GM21576 (cell line): ENCODE results near the gene CDYL.

Experiments used
- ATAC-seq: cut with Tn5 transposase; IDR thresholded peaks from one replicate; pipeline ENCODE4 v1.9.1; 2021; ENCODE audit warnings: mild to moderate bottlenecking, moderate library complexity; ENCODE audit not compliant: unreplicated experiment

CDYL gene

DNA sequence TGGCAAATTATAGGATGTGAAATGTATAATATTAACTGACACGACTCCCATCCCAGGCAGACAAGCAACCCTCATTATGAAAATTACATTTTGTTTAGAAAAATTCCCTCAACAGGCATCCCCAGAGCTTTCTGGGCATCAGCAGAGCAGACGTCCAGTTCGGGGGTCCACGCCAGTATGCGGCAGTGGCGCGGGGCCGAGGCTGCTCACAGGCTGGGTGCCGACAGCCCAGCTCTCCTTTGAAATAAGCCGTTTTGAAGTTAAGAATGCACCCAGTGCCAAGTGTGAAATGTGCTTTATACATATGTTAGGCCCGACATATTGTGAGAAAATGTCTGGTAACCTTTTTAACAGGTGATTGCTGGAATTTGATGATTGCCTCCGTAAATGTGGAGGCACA lies 177.2 kb downstream of the CDYL start:
- no peak for ATAC-seq

DNA sequence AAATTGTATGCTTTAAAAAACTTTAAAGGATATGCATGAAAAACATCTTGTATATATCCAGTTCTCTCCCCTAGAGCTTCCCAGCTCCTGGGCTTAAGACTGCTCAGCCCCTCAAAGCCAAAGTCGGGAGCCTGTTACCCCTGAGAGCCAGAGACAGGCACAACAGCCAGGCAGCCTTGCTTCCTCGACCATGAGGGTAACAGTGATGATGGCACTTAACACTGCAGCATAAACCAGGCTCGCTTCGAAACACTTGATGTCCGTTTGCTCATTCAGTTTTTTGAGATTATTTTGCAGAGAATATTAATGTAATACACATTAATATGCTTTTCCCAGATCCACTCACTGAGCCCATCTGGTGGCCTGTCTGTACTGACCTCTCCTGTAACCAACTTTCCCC lies 180.4 kb downstream of the CDYL start:
- ATAC-seq: no peak

DNA sequence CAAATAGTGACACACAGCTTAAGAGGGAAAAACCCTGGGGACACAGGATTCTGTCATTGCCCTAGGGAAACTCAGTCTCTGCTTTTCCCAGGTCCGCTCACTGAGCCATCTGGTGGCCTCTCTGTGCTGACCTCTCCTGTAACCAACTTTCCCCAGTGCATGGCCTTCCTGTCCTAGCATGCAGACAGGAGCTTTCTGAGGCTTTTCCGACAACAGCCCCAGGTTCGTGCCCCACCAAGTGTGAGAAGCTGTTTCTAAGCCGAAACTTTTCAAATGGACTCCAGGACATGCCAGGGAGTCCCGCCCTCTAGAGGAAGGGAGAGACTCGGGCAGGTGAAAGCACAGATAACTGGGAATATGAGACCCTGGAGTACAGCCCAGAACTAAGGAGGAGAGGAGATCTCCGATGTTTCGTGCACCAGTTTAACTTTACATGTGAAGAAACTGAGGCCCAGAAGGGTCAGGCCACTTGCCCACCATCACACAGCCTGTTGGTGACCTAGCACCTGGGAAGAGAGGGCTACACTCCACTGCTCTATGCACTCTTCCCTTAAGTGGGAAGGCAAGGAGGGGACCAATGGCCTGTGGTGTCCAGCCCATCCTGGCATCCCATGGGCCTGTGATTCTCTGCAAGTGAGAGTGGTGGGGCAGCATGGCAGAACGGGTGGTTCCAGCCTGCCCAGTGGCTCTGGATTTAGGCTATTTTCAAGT lies 181.5 kb downstream of the CDYL start:
- no peak for ATAC-seq

DNA sequence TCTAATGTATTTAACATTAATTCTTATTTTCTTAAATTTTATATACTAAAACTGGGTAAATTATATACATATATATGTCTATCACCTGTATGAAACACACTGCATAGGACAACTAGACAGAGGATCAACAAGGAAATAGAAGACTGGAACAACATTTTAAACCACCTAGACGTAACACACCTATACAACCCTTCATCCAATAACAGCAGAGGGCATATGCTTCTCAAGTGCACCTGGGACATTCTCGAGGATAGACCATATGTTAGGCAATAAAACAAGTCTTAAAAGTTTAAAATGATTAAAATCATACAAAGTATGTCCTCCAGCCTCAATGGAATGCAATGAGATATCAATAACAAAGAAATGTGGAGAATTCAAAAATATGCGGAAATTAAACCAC lies 182.4 kb downstream of the CDYL start:
- ATAC-seq: no peak

DNA sequence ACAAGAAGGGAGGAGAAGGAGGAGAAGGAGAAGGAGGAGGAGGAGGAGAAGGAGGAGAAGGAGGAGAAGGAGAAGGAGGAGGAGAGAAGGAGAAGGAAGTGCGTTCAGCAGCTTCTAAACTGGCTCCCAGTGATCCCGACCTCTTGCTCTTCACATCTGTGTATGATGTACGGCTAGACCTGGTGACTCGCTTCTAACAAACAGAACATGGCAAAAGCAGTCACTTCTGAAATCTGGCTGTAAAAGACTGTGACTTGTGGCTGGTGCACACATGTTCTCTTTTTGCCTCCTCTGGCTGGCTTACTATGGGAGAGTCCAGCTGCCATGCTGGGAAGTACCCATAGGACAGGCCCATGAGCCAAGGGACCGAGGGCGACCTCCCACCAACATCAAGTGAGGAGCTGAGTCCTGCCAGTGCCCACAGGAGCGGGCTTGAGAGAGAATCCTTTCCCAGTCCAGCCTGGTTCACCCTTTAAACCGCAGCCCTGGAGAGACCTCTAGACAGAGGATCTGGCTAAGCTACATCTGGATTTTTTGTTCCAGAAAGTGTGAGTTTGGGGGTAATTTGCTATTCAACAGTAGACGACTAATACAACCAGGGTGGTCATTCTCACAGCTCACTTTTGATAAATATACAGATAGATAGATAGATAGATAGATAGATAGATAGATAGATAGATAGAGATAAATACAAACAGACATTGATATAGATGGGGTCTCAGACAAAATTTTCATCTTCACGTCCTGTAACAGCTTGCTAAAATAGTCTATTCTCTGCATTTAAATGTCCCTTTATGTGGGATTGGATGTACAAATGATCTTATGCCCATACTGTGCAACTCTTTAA lies 185.3 kb downstream of the CDYL start:
- no peak for ATAC-seq

DNA sequence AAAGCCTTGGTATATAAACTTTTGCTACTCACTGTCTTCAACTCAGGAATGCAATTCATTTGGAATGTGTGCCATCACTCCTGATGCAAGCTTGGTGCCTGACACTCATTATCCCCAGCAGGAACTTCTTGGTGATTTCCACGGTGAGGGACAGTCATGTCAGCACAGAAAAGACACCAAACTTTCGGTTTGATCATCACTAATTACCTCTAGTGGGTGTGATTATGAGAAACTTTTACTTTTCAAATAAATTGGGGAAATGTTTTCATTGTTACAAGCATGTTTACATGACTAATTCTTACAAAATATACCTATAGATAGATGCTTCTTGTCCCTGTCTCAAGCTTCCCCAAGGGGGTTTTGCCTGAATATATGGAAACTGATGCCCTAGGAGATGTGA lies 186.7 kb downstream of the CDYL start:
- no peak for ATAC-seq

DNA sequence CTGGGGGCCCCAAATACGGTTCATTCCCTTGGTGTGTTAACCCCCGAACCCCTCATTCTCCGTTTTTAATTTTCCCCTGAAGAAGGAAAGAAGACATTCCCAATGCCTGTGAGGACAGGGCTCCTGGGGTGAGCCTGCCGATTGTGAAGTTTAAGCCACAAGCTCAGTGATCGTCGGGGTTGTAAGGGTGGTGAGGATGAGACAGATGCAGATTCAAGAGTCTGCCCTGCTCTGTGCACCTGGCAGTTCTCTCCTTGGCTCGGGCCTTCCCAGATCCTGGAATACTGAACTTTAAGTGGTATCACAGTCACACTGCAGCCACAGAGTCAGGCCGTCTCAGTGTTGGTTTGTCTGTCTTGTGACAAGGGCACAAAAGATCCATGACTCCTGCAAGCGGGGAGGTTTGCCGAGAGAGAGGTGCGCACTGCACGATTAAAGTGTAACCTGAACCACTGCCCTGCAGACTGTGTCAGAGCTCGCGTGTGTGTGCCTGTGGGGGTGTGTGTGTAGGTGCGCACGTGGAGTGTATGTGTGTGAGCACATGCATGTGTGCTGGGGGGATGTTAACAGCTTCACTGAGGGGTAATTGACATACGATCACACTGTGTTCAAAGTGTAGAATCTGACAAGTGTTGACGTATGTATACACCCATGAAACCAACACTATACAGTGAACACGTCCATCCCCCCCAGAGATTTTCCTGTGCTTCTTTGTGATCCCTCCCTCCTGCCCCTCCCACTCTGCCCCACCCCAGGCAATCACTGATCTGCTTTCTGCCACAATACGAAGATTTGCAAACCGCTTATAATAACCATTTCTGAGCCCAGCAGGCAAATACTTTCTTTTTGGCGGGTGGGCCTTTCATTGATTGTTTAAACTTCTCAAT lies 188.7 kb downstream of the CDYL start:
- ATAC-seq: no peak

DNA sequence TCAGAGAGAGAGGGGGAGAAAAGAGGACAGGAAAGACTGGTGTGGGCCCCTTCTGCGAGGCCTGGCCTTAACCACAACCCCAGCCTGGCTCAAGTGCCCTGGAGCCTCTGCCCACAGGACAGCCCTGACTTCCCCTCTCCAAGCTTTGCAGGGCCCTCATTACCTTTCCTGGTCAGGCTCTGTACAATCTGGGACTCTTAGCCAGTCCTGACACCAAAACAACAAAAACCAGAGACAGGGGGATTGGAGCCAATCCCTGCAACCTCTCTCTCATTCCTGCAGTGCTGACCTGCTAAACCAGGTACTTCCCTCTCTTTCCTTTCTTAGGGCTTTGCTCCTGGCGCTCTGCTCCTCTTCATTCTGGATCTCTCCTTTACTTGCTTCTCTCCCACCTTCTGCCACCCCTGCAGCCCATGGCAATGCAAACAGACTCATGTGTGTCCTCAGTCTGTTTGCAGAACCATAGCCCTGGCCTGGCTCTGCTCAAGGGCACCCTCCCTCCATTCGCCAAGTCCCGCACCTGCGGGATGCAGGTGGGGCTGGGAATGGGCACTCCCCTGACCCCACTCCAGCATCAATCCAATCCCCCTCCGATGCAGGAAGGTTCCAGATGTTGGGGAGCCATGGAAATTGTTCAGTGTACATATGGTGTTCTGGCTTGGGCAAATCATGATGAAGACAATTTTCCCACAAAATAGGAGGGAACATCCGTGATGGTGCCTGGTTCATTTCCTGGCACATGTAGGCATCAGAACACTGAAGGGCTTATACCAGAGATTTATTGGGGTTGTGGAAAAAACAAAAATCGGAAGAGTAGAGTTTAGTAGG lies 189.6 kb downstream of the CDYL start:
- no peak for ATAC-seq

DNA sequence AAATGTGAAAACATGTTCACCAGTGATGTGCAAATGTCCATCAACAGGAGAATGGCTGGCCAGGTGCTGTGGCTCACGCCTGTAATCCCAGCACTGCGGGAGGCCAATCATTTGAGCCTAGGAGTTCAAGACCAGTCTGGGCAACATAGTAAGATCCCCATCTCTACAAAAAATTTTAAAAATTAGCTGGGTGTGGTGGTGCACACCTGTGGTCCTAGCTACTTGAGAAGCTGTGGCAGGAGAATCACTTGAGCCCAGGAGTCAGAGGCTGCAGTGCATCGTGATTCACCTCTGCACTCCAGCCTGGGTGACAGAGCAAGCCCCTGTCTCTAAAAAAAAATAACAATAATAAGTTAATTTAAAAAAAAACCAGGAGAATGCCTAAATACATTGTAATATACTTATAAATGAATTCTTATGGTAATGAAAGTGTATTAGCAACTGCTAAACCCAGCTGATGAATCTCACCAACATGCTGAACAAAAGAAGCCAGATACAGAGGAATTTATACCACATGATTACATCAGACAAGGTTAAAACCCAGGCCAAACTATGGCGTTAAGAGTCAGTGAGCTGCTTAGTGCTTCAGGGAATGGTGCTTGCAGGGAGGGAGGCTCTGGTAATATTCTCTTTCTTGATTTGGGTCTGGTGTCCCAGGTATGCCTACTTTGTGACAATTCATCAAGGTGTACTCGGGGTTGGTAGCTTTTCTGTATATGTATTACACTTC lies 191.3 kb downstream of the CDYL start:
- ATAC-seq: no peak

DNA sequence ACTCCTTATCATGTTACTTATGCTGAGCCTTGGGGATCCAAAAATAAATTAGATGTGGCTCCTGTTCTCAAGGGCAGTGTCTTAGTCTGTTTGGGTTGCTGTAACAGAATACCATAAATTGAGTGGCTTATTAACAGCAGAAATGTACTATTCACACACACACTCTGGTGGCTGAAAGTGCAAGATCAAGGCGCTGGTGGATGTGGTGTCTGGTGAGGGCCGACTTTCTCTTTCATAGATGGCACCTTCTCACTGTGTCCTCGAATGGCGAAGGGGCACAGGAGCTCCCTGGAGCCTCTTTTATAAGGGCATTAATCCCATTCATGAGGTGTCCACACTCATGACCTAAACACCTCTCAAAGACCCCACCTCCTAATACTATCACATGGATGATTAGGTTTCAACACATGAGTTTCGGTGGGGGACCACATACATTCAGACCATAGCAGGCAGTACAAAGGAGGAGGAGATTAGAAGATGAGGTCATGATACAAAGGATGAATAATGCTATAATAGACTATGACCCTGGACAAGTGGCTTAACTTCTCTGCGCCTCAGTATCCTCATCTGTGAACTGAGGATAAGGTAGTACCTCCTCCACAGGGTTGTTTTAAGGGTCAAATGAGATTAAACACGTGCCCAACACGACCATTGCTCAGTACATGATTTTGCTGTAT lies 193.5 kb downstream of the CDYL start:
- ATAC-seq: no peak

DNA sequence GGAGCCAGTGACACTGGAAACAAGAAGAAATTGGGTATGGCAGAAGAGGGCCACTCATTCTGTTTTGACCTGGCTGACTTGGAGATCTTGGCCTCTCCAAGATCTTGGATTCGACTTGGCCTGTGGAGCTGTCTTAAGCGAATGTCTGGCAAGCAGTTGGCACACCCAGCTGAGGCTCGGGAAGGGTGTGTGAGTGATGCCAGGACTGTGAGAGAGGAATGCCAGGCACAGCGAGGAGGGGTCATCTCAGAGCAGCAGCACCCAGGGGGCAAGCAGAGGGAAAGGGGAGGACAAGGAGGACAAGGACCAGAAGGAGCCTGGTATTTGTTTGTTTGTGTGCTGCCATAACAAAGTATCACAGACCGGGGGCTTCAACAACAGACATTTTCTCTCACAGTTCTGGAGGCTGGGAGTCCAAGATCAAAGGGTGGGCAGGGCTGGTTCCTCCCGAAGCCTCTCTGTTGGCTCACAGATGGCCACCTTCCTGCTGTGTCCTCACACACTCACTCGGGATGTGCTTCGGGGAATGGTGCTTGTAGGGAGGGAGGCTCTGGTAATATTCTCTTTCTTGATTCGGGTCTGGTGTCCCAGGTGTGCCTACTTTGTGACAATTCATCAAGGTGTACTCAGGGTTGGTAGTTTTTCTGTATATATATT lies 194.7 kb downstream of the CDYL start:
- no peak for ATAC-seq

DNA sequence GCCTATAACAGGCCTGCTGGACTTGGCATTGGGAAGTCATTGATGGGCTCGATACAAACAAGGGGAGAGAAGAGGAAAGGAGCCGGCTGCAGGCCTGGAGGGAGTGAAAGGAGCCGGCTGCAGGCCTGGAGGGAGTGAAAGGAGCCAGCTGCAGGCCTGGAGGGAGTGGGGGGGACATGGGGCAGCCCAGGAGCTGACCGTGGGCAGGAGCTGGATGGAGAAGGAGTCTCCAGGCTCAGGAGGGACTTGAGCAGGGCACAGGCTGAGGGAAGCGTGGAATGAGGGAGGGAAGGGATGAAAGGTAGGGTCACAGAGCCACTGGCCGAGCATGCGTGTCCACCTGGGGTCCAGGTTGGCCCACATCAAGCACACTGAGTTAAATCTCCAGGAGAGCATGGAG lies 195.6 kb downstream of the CDYL start:
- no peak for ATAC-seq

DNA sequence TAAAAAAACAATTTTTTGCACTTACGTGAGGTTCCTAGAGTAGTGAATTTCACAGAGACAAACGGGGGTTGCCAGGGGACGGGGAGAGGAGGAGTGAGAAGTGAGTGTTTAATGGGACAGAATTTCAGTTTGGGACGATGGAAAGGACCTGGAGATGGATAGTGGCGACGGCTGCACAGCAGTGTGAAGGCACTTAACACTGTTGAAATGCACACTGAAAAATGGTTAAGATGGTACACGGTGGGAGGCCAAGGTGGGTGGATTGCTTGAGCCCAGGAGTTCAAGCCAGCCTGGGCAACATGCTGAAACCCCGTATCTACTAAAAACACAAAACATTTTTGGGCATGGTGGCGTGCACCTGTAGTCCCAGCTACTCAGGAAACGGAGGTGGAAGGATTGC lies 196.2 kb downstream of the CDYL start:
- no peak for ATAC-seq

DNA sequence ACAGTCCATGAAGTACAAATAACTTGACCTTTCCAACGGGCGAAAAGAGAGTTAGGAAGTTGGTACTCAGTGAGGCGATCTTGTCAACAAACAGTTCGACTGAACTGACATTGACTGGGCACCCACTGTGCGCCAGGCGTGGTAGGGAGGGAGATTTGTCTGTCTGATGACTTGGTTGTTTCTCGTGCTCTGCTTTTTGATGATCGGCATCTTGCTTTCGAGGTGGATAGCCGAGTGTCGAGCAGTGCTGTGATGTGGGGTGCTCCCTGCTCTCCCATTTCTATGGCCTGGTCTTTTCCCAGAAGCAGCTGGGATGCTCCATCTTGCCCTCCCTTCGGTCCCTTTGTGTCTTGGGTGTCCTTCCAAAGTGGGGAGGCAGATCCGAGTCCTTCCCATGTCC lies 197.2 kb downstream of the CDYL start:
- ATAC-seq: no peak

DNA sequence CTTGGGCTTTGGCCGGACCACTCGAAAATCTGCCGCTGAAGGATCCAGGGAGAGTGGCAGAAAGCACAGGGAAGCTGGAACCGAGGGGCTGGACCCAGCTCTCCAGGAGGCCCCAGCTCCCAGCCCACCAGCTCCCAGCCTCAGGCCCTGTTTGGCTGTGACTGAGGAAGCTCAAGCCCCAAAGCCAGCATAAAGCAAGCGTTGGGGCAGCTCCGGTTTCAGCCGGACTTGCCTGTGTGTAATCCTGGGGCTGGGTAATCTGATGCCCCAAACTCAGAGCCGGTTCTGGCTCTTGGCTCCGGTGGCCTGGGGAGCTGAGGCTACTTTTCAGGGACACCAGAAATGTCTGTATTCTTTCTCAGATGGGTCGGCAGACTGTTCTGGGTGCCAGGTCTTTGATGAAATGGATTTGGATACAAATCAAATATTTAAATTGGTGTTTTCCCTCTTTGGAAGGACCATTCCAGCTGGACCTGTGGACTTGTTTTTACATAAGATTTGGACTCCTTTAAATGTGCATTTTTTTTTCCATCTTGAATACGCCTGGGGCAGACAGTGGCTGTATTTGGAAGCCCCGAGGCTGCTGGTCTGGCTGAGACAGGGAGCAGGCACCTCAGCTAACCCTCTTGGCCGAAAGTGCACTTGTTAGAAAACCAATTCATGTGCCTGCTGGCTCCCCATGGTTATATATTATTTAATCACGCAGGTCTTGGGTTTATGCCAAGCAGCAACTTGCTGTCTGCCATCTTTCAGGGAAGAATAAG lies 198.0 kb downstream of the CDYL start:
- ATAC-seq: no peak

DNA sequence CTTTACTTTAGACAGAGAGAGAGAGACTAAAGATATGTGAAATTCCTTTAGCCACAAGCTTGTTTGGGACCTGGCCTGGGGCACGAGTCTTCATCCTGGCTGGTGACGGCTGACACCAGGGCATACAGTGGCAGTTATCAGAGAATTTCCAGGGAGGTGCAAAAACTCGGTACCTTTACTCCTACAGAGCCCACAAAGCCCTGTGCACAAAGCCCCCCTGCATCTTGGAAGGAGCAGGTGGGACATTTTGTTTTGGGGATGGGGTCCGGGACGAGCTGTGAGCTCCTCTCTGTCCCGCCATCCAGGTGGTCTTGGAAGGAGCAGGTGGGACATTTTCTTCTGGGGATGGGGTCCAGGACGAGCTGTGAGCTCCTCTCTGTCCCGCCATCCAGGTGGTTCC lies 198.8 kb downstream of the CDYL start:
- no peak for ATAC-seq

DNA sequence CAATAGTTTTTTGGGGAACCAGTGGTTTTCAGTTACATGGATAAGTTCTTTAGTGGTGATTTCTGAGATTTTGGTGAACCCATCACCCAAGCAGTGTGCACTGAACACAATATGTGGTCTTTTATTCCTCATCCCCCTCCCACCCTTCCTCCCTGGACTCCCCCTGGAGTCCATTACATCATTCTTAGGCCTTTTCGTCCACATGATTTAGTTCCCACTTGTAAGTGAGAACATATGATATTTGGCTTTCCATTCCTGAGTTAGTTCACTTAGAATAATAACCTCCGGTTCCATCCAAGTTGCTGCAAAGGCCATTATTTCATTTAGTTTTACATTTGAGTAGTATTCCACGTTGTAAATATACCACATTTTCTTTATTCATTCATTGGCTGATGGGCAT lies 199.3 kb downstream of the CDYL start:
- no peak for ATAC-seq

DNA sequence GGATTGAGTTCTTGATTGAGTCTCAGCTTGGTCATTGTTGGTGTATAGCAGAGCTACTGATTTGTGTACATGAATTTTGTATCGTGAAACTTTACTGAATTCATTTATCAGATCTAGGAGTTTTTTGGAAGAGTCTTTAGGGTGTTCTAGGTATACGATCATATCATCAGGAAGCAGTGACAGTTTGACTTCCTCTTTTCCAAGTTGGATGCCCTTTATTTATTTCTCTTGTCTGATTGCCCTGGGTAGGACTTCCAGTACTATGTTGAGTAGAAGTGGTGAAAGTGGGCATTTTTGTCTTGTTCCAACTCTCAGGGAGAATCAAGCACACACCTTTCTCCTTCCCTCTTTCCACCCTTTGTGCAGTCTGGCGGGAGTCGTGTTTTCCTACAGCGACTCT lies 201.3 kb downstream of the CDYL start:
- no peak for ATAC-seq
